GM12892 (cell line): ENCODE measurements around the gene PRAMEF5.
"Not testable (repeated sequence)": the region's sequence is repeated elsewhere in the genome, so short reads cannot be mapped to it uniquely, and the experiment has no call there.

Experiments
- POLR2A ChIP-seq: IDR thresholded peaks from 2 replicates; pipeline ENCODE4 v1.6.1; 2011; ENCODE audit warnings: low read depth, low read length, control low read depth
- POLR2AphosphoS5 ChIP-seq: IDR thresholded peaks from 2 replicates; pipeline ENCODE4 v1.6.1; 2011; ENCODE audit warnings: low read depth, low read length, control low read depth
- TAF1 ChIP-seq: IDR thresholded peaks from 2 replicates; pipeline ENCODE4 v1.6.1; 2011; ENCODE audit warnings: low read depth, mild to moderate bottlenecking, control low read depth, low read length, borderline replicate concordance

GRCh38 chr1:13303239-13303638 lies 49.2 kb downstream of the PRAMEF5 start, which contains the start of gene PRAMEF33:
- TF ChIP-seq POLR2A, POLR2AphosphoS5, TAF1: not testable (repeated sequence)
